ENCODE data around the gene ABTB2.
A peak's percentile ranks its signal among the peaks of the same experiment; 100 is the strongest.

Gene ABTB2

DNA sequence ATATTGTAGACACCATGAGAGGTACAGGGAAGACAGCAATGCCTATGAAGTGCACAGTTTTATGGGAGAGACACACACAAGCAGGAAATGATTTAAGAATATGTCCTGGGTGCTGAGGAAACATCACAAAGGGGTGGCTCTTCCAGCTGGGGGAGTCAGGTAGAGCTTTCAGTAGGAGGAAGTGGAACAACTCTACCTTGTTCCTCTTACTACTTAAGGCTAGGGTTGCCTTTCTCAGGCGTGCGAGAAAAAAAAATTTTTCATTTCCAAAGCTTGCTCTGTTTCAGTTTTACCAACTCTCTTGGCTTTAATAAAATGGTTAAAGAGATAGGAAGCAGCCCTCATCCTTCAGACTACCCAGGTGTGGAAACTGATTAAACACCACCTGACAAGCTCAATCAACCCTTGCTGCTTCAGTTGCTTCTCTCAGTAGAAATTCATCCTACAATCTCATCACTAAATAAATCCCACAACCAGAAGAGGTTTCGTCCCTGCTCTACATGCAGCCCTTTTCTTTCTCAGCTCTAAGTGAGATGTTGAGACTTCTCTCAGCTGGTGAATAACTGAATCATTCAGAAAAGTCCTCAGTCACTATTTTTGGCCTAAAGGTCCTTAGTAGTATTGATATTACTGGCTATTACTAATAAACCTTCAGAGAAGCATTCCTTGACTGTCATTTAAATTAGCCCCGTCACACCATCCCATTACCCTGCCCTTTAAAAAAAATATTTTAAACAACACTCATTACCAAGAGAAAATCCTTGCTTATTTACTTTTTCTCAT is 5.9 kb downstream of the ABTB2 start:
- DNase-seq (no peak), ATAC-seq (no peak)
- Mint-ChIP-seq H3K27ac (no peak overlapping the region), H3K27me3 (peaks cover 64% of the 10 kb centered on the region), H3K4me3 (no peak overlapping the region), H3K4me1 (peaks cover 27% of the 10 kb centered on the region), H3K9me3 (no peaks in the 10 kb centered on the region)

DNA sequence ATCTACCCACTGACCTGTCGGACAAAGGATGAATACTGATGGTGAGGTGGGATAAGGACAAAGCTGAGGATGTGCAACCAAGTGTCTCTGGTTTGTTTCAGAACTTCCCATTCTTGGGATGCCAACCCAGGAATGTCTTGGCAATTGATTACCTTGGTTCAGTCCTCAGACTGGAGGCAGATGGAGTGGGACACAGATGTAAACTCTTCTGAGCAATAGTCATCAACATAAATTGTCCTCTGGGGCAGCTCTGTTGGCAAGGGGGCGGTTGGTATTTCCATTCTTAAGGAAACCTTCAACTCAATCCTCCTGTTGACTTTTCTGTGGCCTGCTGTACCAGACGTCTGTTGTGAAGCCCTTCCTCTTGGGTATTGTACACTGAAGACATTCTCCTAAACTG is 6.8 kb downstream of the ABTB2 start:
- DNase-seq (no peak), ATAC-seq (no peak)
- Mint-ChIP-seq H3K4me3 (no peak overlapping the region), H3K27ac (no peak overlapping the region), H3K27me3 (peaks cover 56% of the 10 kb centered on the region), H3K4me1 (peaks cover 19% of the 10 kb centered on the region), H3K9me3 (no peaks in the 10 kb centered on the region)

DNA sequence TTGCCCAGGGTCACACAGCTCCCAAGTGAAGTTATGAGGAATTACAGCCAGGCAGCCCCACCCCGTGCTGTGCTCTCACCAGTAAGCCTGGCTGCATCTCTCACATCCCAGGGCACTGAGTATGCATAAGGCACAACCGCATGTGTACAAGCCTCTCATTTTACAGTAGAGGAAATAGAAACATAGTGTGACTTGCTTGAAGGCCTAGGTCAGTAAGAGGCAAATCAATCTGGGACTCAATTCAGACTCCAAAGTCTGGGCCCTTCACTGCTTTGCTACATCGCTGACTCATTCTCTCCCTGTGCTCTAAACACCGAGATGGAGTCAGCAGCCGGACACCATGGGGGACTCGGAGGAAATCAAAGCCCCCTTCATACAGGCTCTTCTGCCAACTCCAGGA is 7.9 kb downstream of the ABTB2 start:
- no peak for ATAC-seq
- H3K9me3 Mint-ChIP-seq, result no peaks in the 10 kb centered on the region
- H3K4me1 Mint-ChIP-seq, result peaks cover 10% of the 10 kb centered on the region
- H3K27ac Mint-ChIP-seq, result peak overlapping the region in 1 of 2 donors; percentile 10
- H3K4me3 Mint-ChIP-seq, result no peak overlapping the region
- H3K27me3 Mint-ChIP-seq, result peaks cover 44% of the 10 kb centered on the region
- no peak for DNase-seq

DNA sequence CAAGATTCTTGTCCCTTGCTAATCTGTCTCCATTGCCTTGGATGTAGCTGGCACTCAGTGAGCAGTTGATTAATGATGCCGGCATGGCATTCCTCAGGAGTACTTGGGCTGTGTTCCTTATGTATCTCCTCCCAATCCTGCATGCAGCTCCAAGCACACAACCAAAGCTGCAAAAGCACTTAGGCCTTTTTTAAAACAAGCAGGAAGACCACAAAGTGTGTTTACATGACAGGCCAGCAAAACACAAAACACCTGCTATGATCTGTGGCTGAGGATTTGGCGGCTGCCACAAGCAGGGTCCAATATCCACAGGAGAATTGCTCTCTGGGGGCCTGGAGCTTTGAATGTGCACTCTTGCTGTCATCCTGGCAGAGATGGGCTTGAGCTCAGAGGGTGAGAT is 8.9 kb downstream of the ABTB2 start:
- H3K4me1 Mint-ChIP-seq, result peaks cover 7% of the 10 kb centered on the region
- no peak overlapping the region for H3K27ac Mint-ChIP-seq
- H3K9me3 Mint-ChIP-seq, result no peaks in the 10 kb centered on the region
- DNase-seq, result no peak
- H3K4me3 Mint-ChIP-seq, result no peak overlapping the region
- ATAC-seq, result no peak
- peaks cover 35% of the 10 kb centered on the region for H3K27me3 Mint-ChIP-seq

DNA sequence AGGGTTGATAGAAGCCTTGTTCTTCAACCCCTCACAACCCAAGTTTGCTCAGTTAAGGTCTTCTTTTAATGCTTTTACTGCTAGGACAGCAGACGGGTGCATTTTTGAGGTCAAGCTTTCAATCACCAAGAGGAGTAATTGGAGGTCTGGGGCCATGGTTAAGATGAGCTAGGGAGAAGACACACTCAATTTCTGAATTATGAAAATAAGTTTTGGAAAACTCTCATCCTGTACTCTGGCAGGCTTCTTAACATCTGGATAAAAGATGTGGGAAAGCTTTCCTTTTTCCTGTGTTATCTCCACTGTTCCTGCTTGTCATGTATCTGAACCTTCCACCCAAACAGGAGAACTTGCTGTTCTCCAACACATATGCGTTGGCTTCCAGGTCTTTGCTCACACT is 9.7 kb downstream of the ABTB2 start:
- no peak overlapping the region for H3K27ac Mint-ChIP-seq
- ATAC-seq (no peak), DNase-seq (no peak)
- no peak overlapping the region for H3K4me3 Mint-ChIP-seq
- no peaks in the 10 kb centered on the region for H3K9me3 Mint-ChIP-seq
- H3K27me3 Mint-ChIP-seq, result peaks cover 31% of the 10 kb centered on the region
- peaks cover 7% of the 10 kb centered on the region for H3K4me1 Mint-ChIP-seq

DNA sequence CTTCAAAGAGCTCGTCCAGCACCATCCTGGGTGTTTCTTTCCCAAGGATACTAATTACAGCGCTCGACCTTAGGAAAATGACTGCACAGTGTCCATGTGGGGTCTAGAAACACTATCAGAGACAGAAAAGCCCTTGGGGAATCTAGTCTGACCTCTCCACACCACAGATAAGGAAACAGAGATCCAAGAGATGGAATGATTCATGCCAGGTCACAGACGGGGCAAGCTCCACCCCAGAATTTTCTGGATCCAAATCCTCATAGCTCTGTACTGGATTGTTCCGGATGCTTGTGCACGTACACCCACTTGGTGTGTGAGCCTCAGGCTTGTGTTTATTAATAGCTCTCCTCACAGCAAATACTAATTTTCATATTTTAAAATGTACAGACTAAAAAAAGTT is 11.3 kb downstream of the ABTB2 start:
- Mint-ChIP-seq H3K27me3 (peaks cover 17% of the 10 kb centered on the region), H3K4me3 (no peak overlapping the region), H3K27ac (no peak overlapping the region), H3K4me1 (peaks cover 7% of the 10 kb centered on the region), H3K9me3 (no peaks in the 10 kb centered on the region)
- DNase-seq (no peak), ATAC-seq (no peak)

DNA sequence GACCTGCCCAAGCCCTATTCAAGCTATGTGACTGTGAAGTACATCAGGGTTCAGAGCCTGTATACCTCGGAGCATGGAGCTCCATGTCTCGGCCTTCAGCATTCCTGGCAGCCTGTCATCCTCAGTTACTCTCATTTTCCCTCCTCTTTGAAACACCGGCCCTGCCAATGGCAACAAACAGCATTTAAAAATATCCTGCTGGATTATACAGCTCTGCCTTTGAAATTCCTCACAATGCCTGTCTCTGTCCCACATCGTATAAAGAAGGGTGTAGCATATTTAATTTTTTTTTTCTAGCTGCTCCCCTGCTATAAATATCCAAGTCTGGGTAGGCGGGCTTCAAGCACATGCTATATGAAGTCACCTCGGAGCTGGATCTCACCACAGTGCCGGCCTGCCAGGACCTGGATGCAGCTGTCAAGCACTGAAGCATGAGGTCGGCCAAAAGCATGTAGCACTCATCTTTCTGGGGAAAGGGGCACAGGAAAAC is 11.8 kb downstream of the ABTB2 start:
- DNase-seq, result no peak
- Mint-ChIP-seq H3K27ac (no peak overlapping the region), H3K9me3 (no peaks in the 10 kb centered on the region), H3K27me3 (peaks cover 12% of the 10 kb centered on the region), H3K4me1 (peaks cover 7% of the 10 kb centered on the region), H3K4me3 (no peak overlapping the region)
- ATAC-seq, result no peak

DNA sequence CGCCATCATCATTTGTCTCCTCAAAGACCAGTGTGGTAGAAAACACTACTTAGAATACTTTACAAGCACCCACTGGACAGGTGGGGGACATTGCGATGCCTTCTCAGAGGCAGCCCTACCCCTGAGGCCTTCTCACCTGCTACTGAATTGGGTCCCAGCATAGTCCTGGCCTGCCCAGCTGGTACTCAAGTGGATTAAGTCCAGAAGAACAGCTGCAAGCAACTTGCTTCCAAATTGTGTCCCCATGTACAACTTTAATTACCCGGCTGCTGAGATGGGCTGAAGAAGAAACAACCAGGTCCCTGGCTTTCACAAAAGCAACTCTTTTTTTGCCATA is 12.3 kb downstream of the ABTB2 start:
- peaks cover 11% of the 10 kb centered on the region for H3K27me3 Mint-ChIP-seq
- ATAC-seq (no peak), DNase-seq (no peak)
- H3K4me3 Mint-ChIP-seq, result no peak overlapping the region
- peaks cover 7% of the 10 kb centered on the region for H3K4me1 Mint-ChIP-seq
- no peaks in the 10 kb centered on the region for H3K9me3 Mint-ChIP-seq
- H3K27ac Mint-ChIP-seq, result no peak overlapping the region

DNA sequence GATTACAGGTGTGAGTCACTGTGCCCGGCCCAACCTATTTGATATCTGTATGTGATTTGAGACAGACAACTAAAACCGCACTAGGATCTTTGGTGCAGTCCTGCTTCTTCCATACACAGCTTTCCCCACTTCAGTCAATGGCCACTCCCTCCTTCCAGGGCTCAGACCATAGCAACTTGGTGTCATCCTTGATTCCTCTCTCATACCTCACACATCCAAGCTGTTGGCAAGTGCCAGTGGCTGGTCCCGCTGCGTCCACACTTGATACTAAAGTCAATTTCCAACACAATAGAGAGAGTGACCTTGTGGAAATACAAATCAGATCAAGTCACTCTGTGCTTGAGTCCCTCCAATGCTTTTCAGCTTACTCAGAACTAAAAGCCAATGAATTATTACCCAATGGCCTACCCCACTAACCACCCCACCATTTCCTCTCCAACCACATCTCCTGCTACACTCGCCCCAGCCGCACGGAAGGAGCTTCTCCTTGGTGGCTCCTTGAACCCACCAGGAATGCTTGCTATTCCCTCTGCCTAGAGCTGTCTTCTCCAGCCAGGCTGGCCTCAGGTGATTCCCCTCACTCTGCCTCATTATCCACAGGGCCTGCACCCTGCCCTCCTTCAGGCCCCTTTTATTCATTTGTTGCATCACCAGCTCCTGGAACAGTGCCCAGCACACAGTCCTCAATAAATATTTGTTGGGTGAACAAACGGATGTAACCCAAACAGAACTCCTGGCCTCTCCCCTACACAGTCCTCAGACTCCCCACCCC is 12.9 kb downstream of the ABTB2 start:
- Mint-ChIP-seq H3K27ac (no peak overlapping the region), H3K9me3 (no peaks in the 10 kb centered on the region), H3K27me3 (peaks cover 11% of the 10 kb centered on the region), H3K4me3 (no peak overlapping the region), H3K4me1 (peaks cover 7% of the 10 kb centered on the region)
- DNase-seq (no peak), ATAC-seq (no peak)

DNA sequence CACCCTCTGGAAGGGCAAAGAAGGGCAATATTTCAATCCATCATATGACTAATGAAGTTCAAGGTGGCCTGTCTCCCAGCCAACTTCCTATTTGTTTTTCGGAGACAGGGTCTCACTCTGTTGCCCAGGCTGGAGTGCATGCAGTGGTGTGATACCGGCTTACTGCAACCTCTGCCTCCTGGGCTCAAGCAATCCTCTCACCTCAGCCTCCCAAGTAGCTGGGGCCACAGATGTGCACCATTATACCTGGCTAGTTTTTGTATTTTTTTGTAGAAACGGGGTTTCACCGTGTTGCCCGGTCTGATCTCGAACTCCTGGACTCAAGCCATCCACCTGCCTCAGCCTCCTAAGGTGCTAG is 13.4 kb downstream of the ABTB2 start:
- H3K9me3 Mint-ChIP-seq, result no peaks in the 10 kb centered on the region
- H3K4me1 Mint-ChIP-seq, result peaks cover 7% of the 10 kb centered on the region
- no peak overlapping the region for H3K4me3 Mint-ChIP-seq
- ATAC-seq (no peak), DNase-seq (no peak)
- peaks cover 11% of the 10 kb centered on the region for H3K27me3 Mint-ChIP-seq
- H3K27ac Mint-ChIP-seq, result no peak overlapping the region

DNA sequence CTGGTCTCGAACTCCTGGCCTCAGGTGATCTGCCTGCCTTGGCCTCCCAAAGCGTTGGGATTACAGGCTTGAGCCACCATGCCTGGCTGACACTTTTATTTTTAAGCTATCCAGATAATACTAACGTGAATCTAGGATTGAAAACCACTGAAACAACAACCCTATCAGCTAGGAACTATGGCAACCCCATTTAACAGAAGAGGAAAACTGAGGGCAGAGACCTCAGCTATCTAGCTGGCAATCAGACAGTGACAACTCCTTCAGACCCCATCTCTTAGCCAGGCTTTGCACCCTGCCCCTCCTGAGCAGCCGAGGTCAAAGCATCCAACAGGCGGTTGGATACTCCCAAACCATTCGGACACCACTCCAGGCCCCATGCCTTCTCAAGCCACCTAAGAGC is 14.1 kb downstream of the ABTB2 start:
- no peak for DNase-seq
- H3K9me3 Mint-ChIP-seq, result no peaks in the 10 kb centered on the region
- H3K27me3 Mint-ChIP-seq, result peaks cover 6% of the 10 kb centered on the region
- peak overlapping the region in 1 of 2 donors; percentile 24 for H3K27ac Mint-ChIP-seq
- H3K4me3 Mint-ChIP-seq, result no peak overlapping the region
- ATAC-seq, result no peak
- peaks cover 4% of the 10 kb centered on the region for H3K4me1 Mint-ChIP-seq

DNA sequence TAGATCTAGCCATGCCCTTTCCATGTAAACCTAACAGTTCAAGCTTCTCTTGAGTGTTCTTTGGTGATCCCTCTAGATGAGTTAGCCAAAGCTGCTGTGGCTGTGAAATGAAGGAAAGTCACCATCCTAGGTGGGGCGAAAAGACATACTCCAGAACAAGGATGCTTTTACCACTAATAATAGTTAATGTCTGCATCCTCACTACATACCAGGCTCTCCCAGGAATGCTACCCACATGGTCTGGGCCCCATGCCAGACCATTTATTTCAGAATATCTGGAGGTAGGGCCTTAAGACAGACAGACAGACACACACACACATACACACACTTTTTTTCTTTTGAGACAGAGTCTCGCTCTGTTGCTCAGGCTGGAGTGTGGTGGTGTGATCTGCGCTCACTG is 14.7 kb downstream of the ABTB2 start:
- no peak overlapping the region for H3K27ac Mint-ChIP-seq
- DNase-seq (no peak), ATAC-seq (no peak)
- H3K27me3 Mint-ChIP-seq, result peaks cover under 1% of the 10 kb centered on the region
- no peak overlapping the region for H3K4me3 Mint-ChIP-seq
- H3K4me1 Mint-ChIP-seq, result no peaks in the 10 kb centered on the region
- H3K9me3 Mint-ChIP-seq, result no peaks in the 10 kb centered on the region

DNA sequence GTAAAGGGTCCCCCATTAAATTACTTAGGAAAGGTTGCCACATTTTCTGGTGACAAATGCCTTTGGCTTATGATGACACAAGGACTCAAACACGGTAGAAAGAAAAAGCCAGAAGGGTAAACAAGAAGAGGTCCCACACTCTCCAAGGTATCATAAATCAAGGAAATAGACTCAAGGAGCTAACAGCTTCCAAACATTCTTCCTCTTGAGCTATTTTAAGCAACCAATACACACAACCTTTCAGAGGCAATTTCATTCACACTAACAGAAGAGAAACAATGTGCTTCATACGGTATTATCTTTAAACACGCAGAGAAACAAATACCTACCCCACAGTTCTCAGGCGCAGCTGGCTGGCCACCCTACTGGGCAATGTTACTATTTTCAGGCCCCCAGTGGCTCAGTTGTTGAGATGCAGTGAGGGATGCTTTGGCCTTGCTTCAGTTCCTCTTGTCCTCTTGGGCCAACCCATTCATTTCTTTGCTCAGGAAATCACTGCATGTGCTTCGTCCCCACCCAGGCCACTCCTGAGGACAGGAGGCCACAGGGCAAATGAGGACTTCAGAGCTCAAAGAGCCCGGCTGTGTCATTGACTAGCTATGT is 15.8 kb downstream of the ABTB2 start:
- Mint-ChIP-seq H3K27ac (no peak overlapping the region), H3K27me3 (no peaks in the 10 kb centered on the region), H3K4me1 (peaks cover 4% of the 10 kb centered on the region), H3K4me3 (no peak overlapping the region), H3K9me3 (no peaks in the 10 kb centered on the region)
- DNase-seq (no peak), ATAC-seq (no peak)

DNA sequence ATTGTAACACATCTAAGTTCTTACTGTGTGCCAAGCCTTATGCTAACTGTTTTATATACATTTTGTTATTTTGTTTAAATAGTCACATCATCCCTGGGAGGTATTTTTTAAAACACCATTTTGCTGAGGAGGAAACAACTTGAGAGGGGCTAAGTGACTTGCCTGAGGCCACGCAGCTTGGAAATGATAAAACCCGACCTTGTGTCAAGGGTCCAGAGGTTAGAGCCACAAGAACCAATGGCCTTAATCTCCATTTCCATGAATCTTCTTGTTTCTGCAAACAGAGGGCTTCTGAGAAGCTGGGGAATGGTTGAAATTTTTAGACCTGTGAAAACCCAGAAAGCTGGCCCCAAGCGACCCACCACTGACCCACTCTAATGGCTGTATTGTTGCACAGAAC is 16.7 kb downstream of the ABTB2 start:
- H3K27ac Mint-ChIP-seq, result no peak overlapping the region
- ATAC-seq (no peak), DNase-seq (no peak)
- peaks cover 7% of the 10 kb centered on the region for H3K4me1 Mint-ChIP-seq
- H3K9me3 Mint-ChIP-seq, result no peaks in the 10 kb centered on the region
- H3K4me3 Mint-ChIP-seq, result no peak overlapping the region
- H3K27me3 Mint-ChIP-seq, result no peaks in the 10 kb centered on the region

DNA sequence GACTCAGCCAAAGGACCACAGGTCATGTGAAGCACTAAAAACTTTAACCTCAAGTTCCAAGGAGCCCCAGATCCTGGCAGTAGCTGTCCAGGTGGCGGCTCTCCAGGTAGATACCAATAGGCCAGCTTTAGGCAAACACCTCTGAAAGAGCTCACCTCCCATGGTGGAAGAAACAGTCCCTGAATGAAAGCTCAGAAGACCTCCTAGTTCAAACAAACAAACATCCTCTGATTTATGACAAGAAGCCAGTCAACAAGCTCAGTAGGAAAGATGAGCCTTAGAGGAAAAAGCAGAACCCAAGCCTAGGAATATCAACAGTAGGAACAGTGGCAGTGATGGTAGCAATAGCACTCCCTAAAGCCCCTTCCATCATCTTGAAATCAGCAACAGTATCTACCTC is 17.2 kb downstream of the ABTB2 start:
- H3K27ac Mint-ChIP-seq, result no peak overlapping the region
- no peaks in the 10 kb centered on the region for H3K27me3 Mint-ChIP-seq
- H3K4me1 Mint-ChIP-seq, result peaks cover 7% of the 10 kb centered on the region
- no peaks in the 10 kb centered on the region for H3K9me3 Mint-ChIP-seq
- no peak overlapping the region for H3K4me3 Mint-ChIP-seq
- ATAC-seq, result no peak
- no peak for DNase-seq
